A673 (cell line): ENCODE data around the gene NPTX2. TPM values are rescaled to one million over a fixed set of nuclear protein-coding genes. Genes with fewer than 3 reads are reported as not detected.

ENCODE experiments used
- BruUV-seq: library from RNA; stranded (reverse); fragments of 400-500 nt; replicated peaks from 2 replicates; lab custom pipeline; 2021; lab: Mats Ljungman, UMichigan
- CTCF ChIA-PET: fragments of 300-600 bp; sonication (Branson Sonifier 250); formaldehyde crosslinking; loops from one replicate; lab custom pipeline; 2022; ENCODE audit warnings: antibody characterized with exemption; lab: Charles Lee
- POLR2A ChIA-PET: fragments of 300-600 bp; sonication (Branson Sonifier 250); formaldehyde crosslinking; loops from one replicate; lab custom pipeline; 2022; ENCODE audit warnings: antibody characterized with exemption; ENCODE audit not compliant: low non-redundant PET; lab: Charles Lee
- DNase-seq: peaks from one replicate; pipeline ENCODE4 v3.0.0-alpha.2; 2015; ENCODE audit warnings: low spot score
- H3K27ac ChIP-seq: fragments of 200-600 bp; sonication (generic); 2 replicates; pipeline ENCODE4 v1.5.1; 2016; ENCODE audit warnings: mixed run types, low read depth, mild to moderate bottlenecking, mixed read lengths, antibody characterized with exemption, low read length; ENCODE audit not compliant: poor library complexity, severe bottlenecking
- H3K27me3 ChIP-seq: fragments of 200-600 bp; sonication (generic); replicated peaks from 2 replicates; pipeline ENCODE4 v1.6.1; 2017; ENCODE audit warnings: mixed run types, low read depth, mild to moderate bottlenecking, mixed read lengths, antibody characterized with exemption, low read length; ENCODE audit not compliant: insufficient read depth, poor library complexity
- H3K36me3 ChIP-seq: fragments of 200-600 bp; sonication (generic); 2 replicates; pipeline ENCODE4 v1.6.1; 2016; ENCODE audit warnings: mixed run types, mild to moderate bottlenecking, mixed read lengths, antibody characterized with exemption, low read length; ENCODE audit not compliant: insufficient read depth, poor library complexity, severe bottlenecking
- H3K4me1 ChIP-seq: fragments of 200-600 bp; sonication (generic); 2 replicates; pipeline ENCODE4 v1.6.1; 2017; ENCODE audit warnings: mixed run types, mild to moderate bottlenecking, mixed read lengths, antibody characterized with exemption, low read length; ENCODE audit not compliant: insufficient read depth, poor library complexity, severe bottlenecking
- H3K4me3 ChIP-seq: fragments of 200-600 bp; sonication (generic); 2 replicates; pipeline ENCODE4 v1.5.1; 2016; ENCODE audit warnings: low read depth, mixed run types, mild to moderate bottlenecking, mixed read lengths, low read length; ENCODE audit not compliant: poor library complexity, severe bottlenecking
- H3K9me3 ChIP-seq: fragments of 200-600 bp; sonication (generic); 2 replicates; pipeline ENCODE4 v1.6.1; 2016; ENCODE audit warnings: mixed run types, low read depth, mild to moderate bottlenecking, mixed read lengths, antibody characterized with exemption, low read length; ENCODE audit not compliant: poor library complexity, severe bottlenecking
- EZH2 ChIP-seq: fragments of 200-600 bp; sonication (generic); IDR thresholded peaks from 2 replicates; pipeline ENCODE4 v1.6.1; 2017; ENCODE audit warnings: borderline replicate concordance, low read depth, mild to moderate bottlenecking, mixed read lengths, antibody characterized with exemption, low read length; ENCODE audit not compliant: poor library complexity, severe bottlenecking
- intact Hi-C: fragments of 100-400 bp; cut with micrococcal nuclease; formaldehyde crosslinking; loops from one replicate; pipeline ENCODE4 v1.10.0; 2022; ENCODE audit not compliant: unreplicated experiment
- total RNA-seq: library from RNA; stranded (reverse); gene quantifications from 2 replicates; pipeline ENCODE4 v1.2.3, GENCODE V29; 2021
- TF ChIP-seq, protein P1 (sequence below): fragments of 300-800, 200-600 bp; sonication (generic); conservative IDR thresholded peaks from 2 replicates; pipeline ENCODE4 v1.5.1; 2017; ENCODE audit warnings: low read depth, mild to moderate bottlenecking, antibody characterized with exemption, low read length, moderate library complexity, mixed read lengths

Gene NPTX2
- total RNA-seq, 1 experiment from 2014 or later = 2.2 TPM

DNA sequence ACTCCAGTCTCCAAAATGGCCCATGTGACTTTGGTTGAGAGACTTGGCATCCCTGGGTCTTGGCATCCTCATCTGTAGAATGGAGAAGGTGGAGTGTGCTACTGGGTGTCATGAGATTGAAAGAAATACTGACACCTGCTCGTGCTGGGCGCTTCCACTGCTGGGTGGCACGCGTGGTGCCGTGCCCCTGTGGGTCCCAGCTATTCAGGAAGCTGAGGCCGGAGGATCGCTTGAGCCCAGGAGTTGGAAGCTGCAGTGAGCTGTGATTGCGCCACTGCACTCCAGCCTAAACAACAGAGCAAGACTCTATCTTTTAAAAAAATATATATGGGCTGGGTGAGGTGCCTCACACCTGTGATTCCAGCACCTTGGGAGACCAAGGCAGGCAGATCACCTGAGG lies 53.1 kb downstream of the NPTX2 start:
- CTCF ChIA-PET = no interaction called here
- POLR2A ChIA-PET = no interaction called here
- intact Hi-C loops = no loop called here

DNA sequence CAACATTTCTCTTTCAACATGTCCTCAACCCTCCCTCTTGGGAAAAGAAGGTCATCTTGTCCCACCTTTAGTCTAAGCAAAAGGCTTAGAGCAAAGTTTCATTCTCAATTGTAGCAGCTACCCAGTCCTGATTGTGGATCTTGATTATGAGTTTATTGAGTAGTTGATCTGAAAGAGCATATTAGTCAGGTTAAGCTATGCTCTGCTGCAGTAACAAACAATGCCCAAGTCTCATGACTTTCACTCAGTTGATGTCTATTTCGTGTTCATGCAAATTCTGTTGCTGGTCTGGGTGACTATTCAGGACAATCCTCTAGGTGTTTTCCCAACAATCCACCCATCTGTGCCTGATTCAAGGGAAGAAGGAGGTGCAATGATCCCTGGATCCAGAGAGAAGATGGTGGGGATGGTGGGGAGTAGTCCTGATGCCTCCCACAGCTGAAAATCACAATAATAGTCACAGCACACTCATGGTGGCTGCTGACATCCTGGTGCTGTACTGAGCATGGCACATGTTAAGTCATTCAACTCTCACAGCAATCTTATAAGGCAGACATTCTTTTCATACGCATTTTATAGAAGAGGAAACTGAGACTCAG lies 54.7 kb downstream of the NPTX2 start:
- Histone ChIP-seq H3K4me1 (no peaks in the 10 kb centered on the region), H3K9me3 (no peaks in the 10 kb centered on the region), H3K36me3 (no peaks in the 10 kb centered on the region), H3K4me3 (no peak overlapping the region), H3K27ac (no peak overlapping the region), H3K27me3 (no peaks in the 10 kb centered on the region)
- no TSS peak for BruUV-seq
- CTCF ChIA-PET = no interaction called here
- DNase-seq = no peak
- TF ChIP-seq, protein P1, sequence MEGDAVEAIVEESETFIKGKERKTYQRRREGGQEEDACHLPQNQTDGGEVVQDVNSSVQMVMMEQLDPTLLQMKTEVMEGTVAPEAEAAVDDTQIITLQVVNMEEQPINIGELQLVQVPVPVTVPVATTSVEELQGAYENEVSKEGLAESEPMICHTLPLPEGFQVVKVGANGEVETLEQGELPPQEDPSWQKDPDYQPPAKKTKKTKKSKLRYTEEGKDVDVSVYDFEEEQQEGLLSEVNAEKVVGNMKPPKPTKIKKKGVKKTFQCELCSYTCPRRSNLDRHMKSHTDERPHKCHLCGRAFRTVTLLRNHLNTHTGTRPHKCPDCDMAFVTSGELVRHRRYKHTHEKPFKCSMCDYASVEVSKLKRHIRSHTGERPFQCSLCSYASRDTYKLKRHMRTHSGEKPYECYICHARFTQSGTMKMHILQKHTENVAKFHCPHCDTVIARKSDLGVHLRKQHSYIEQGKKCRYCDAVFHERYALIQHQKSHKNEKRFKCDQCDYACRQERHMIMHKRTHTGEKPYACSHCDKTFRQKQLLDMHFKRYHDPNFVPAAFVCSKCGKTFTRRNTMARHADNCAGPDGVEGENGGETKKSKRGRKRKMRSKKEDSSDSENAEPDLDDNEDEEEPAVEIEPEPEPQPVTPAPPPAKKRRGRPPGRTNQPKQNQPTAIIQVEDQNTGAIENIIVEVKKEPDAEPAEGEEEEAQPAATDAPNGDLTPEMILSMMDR = no peak
- TF ChIP-seq EZH2 = no peak
- POLR2A ChIA-PET = no interaction called here
- intact Hi-C loops = no loop called here

More for the DNA sequence above, 53.1 kb downstream of the NPTX2 start:
- TF ChIP-seq EZH2 = no peak
- TF ChIP-seq, protein P1 = no peak
- DNase-seq = no peak
- no TSS peak for BruUV-seq
- Histone ChIP-seq H3K27ac (no peak overlapping the region), H3K4me3 (no peak overlapping the region), H3K4me1 (no peaks in the 10 kb centered on the region), H3K9me3 (no peaks in the 10 kb centered on the region), H3K36me3 (no peaks in the 10 kb centered on the region), H3K27me3 (no peaks in the 10 kb centered on the region)

DNA sequence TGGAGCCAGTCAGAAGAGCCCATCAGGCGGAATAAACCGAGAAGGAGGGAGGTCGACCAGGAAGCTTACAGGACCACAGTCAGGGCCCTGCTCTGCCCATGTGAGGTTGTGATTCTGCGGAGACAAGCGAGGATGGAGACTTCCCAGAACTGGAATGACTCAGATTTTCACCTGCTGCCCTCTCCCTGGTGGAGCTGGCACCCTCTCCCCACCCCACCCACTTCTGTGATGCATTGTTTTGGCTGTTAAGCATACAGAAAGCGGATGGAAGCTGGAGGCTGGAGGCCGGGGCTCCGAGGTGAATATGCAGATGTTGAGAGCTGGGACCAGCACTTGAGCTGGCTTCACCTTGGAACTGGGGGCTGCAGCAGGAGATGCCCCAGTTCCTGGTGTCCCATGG lies 57.4 kb downstream of the NPTX2 start:
- no TSS peak for BruUV-seq
- Histone ChIP-seq H3K36me3 (no peaks in the 10 kb centered on the region), H3K4me3 (no peak overlapping the region), H3K4me1 (no peaks in the 10 kb centered on the region), H3K9me3 (no peaks in the 10 kb centered on the region), H3K27me3 (no peaks in the 10 kb centered on the region), H3K27ac (no peak overlapping the region)
- CTCF ChIA-PET = no interaction called here
- TF ChIP-seq, protein P1 = no peak
- no peak for TF ChIP-seq EZH2
- POLR2A ChIA-PET = no interaction called here
- no peak for DNase-seq
- intact Hi-C loops = no loop called here
